Tibial nerve (tissue), 3 donors: ENCODE data around the gene NDUFS4.

Experiments
- POLR2A ChIP-seq, 2 donors: fragments of 450-650 bp; IDR thresholded peaks; one replicate each; pipeline ENCODE4 v1.6.1; 2017; ENCODE audit warnings: antibody characterized with exemption in 2 of 2, mild to moderate bottlenecking in 2 of 2, moderate library complexity in 2 of 2
- TF ChIP-seq, protein P1 (sequence below), 5 experiments: fragments of 200-600 bp in 3 of 5; fragments of 450-650 bp in 2 of 5; sonication (generic) in 3 of 5; IDR thresholded peaks; one replicate each; pipeline ENCODE4 v1.5.1; 2016 to 2019; ENCODE audit warnings: antibody characterized with exemption in 5 of 5, mild to moderate bottlenecking in 3 of 5, moderate library complexity in 2 of 5

DNA sequence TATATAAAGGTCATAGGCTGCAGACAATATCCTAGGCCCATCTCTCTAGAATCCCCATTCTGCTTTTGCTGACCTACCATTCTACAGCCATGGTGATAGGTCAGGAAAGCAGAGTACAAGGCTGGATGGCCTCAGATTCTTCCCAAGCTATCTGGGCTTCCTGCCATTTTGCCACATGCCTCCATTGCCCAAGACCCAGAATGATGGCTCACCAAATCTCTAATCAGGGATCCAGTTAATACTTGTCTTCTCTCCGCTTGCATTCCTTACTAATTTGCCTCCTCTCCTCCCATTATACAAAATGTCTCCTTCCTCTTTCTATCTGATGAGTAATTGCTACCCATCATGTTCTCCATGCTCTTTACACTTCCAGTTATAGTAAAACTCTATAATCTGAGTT lies 22.7 kb upstream of the NDUFS4 start:
- no peak for TF ChIP-seq POLR2A (IDR thresholded peaks at IDR 0.05)
- TF ChIP-seq, protein P1, sequence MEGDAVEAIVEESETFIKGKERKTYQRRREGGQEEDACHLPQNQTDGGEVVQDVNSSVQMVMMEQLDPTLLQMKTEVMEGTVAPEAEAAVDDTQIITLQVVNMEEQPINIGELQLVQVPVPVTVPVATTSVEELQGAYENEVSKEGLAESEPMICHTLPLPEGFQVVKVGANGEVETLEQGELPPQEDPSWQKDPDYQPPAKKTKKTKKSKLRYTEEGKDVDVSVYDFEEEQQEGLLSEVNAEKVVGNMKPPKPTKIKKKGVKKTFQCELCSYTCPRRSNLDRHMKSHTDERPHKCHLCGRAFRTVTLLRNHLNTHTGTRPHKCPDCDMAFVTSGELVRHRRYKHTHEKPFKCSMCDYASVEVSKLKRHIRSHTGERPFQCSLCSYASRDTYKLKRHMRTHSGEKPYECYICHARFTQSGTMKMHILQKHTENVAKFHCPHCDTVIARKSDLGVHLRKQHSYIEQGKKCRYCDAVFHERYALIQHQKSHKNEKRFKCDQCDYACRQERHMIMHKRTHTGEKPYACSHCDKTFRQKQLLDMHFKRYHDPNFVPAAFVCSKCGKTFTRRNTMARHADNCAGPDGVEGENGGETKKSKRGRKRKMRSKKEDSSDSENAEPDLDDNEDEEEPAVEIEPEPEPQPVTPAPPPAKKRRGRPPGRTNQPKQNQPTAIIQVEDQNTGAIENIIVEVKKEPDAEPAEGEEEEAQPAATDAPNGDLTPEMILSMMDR (IDR thresholded peaks at IDR 0.05) = no peak
